ENCODE results near the gene HIRIP3. TPM values are rescaled to one million over a fixed set of nuclear protein-coding genes. Genes with fewer than 3 reads are reported as not detected.

The HIRIP3 gene
- total RNA-seq, 1 experiment from 2014 or later: 18.9 TPM

GRCh38 chr16:30022887-30023286, 27.5 kb upstream of the HIRIP3 start, which contains the start of gene C16orf92:
TSS of gene C16orf92 (plus strand) at chr16:30023198. CDS start at chr16:30023341, 143 bp downstream.
- CTCF ChIA-PET: interaction anchor here (0.6 to 2.3 kb wide), 5 partner anchors 9 to 346 kb away, joined by 3 to 17 read pairs (median 6); partner anchors contain the start of gene TLCD3B
- POLR2A ChIA-PET: no interaction called here
- DNase-seq (ENCODE audit: low spot score): no peak
- H3K36me3 Mint-ChIP-seq: no peaks in the 10 kb centered on the region
- no peak within 1 kb of the TSS for H3K4me3 Mint-ChIP-seq
- no peaks in the 10 kb centered on the region for H3K9me3 Mint-ChIP-seq
- H3K4me1 Mint-ChIP-seq: peaks cover 9% of the 10 kb centered on the region
- TF ChIP-seq E2F5 (CRISPR knock-in tag; IDR thresholded peaks at IDR 0.05): no peak
- no peak for TF ChIP-seq PRDM15 (CRISPR knock-in tag; IDR thresholded peaks at IDR 0.05)
- TF ChIP-seq GABPB1 (CRISPR knock-in tag; IDR thresholded peaks at IDR 0.05): no peak
- TF ChIP-seq ZNF317 (CRISPR knock-in tag; IDR thresholded peaks at IDR 0.05; ENCODE audit: borderline replicate concordance, low read depth): no peak
- no peak for TF ChIP-seq STAT6 (CRISPR knock-in tag; conservative IDR thresholded peaks at IDR 0.05; ENCODE audit: low read depth)
- no peak for TF ChIP-seq HMGA2 (CRISPR knock-in tag; IDR thresholded peaks at IDR 0.05)
- no peak for TF ChIP-seq ARID4B (CRISPR knock-in tag; IDR thresholded peaks at IDR 0.05; ENCODE audit: borderline replicate concordance)
- no peak for TF ChIP-seq NFATC4 (CRISPR knock-in tag; IDR thresholded peaks at IDR 0.05)
- no peak for TF ChIP-seq NFE2L1 (CRISPR knock-in tag; IDR thresholded peaks at IDR 0.05)
- TF ChIP-seq IRF2 (CRISPR knock-in tag; IDR thresholded peaks at IDR 0.05; ENCODE audit: borderline replicate concordance, low read depth): no peak
- no peak for TF ChIP-seq NR1H2 (CRISPR knock-in tag; IDR thresholded peaks at IDR 0.05)
- no peak for TF ChIP-seq SOX15 (CRISPR knock-in tag; IDR thresholded peaks at IDR 0.05)
- no peak for TF ChIP-seq NR2C2 (CRISPR knock-in tag; IDR thresholded peaks at IDR 0.05)
- no peak for TF ChIP-seq CTCF (IDR thresholded peaks at IDR 0.05)
- TF ChIP-seq MLX (CRISPR knock-in tag; IDR thresholded peaks at IDR 0.05): no peak
- TF ChIP-seq JUN (CRISPR knock-in tag; IDR thresholded peaks at IDR 0.05): no peak
- no peak for TF ChIP-seq EMX1 (CRISPR knock-in tag; IDR thresholded peaks at IDR 0.05)
- no peak for TF ChIP-seq ATF2 (CRISPR knock-in tag; IDR thresholded peaks at IDR 0.05; ENCODE audit: borderline replicate concordance, low read depth)
- TF ChIP-seq SMAD3 (CRISPR knock-in tag; IDR thresholded peaks at IDR 0.05; ENCODE audit: borderline replicate concordance): no peak
- no peak for TF ChIP-seq ZNF512 (CRISPR knock-in tag; IDR thresholded peaks at IDR 0.05; ENCODE audit: borderline replicate concordance)
- no peak within 1 kb of the TSS; the same call in 1 of the 2 replicates for H3K27ac Mint-ChIP-seq
- H3K27me3 Mint-ChIP-seq (ENCODE audit: low read depth): no peaks in the 10 kb centered on the region
- no peak for ATAC-seq

Data from WTC11 (cell line).